ENCODE results near the gene WBP2.

Gene WBP2

DNA sequence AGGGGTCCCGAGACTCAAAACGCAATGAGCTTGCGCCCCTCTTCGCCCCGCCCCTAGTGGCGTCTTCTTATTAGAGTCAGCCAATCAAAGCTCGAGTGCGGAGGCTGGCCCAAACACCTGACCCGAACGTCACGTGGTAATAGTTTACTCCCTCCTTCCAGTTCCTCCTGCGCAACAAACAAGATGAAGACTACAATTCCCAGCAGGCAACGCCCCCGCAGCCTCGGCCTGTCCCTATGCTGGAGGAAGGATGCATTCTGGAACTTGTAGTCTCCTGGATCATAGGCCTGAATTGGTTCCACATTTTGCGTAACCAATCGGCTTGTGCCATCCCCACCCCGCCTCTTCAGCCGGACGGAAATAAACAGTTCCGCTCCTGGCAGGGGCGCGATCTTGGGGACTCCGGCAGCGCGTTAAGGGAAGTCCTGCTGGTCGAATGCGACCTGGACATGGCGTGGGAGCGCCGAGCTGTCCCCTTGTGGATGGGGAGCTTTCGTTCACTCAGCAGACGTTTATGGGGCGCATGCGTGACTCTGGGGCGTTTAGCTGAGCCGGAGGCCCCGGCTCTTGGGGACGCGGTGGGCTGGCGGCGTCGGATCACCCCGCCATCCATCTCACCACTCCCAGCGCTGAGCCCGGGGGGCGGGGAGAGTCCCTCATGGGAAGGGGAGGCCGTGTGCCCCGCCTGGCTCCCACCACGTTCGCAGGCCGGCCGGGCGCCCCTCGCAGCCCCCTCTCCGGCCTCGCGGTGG lies at the start of gene WBP2:
Gene WBP2, minus strand, starts transcription at position 26 of the 752 bp plus-strand sequence. CDS start 38 bp downstream, outside the sequence.
- H3K4me1 ChIP-seq (ENCODE audit: control insufficient read depth, insufficient read depth, low read length), result peaks cover 41% of the 10 kb centered on the region

GRCh38 chr17:75902406-75902805 lies 47.3 kb upstream of the WBP2 start:
- peaks cover 11% of the 10 kb centered on the region for H3K4me1 ChIP-seq (ENCODE audit: control insufficient read depth, insufficient read depth, low read length)
- H3K27ac ChIP-seq (ENCODE audit: low read length), result no peak overlapping the region
- no peaks in the 10 kb centered on the region for H3K9me3 ChIP-seq (ENCODE audit: control insufficient read depth in 2 of 2, low read length in 2 of 2)
- no peak overlapping the region for H3K9ac ChIP-seq (ENCODE audit: low read length in 2 of 2)
- H3K4me3 ChIP-seq (ENCODE audit: low read length in 2 of 2), result no peak overlapping the region
- H3K36me3 ChIP-seq (ENCODE audit: control insufficient read depth in 2 of 2, insufficient read depth in 2 of 2, low read length in 2 of 2), result peaks cover 16 to 29% of the 10 kb centered on the region in 2 donors
- no peaks in the 10 kb centered on the region for H3K27me3 ChIP-seq (ENCODE audit: control insufficient read depth in 1 of 2, insufficient read depth in 2 of 2, low read length in 2 of 2)

More for the DNA sequence above, at the start of gene WBP2:
- Histone ChIP-seq H3K9me3 (ENCODE audit: control insufficient read depth in 2 of 2, low read length in 2 of 2) (no peaks in the 10 kb centered on the region), H3K27ac (ENCODE audit: low read length) (peak within 1 kb of the TSS; percentile 97), H3K9ac (ENCODE audit: low read length in 2 of 2) (peak within 1 kb of the TSS; percentile 94 to 99), H3K4me3 (ENCODE audit: low read length in 2 of 2) (peak within 1 kb of the TSS; percentile 95 to 96), H3K27me3 (ENCODE audit: control insufficient read depth in 1 of 2, insufficient read depth in 2 of 2, low read length in 2 of 2) (no peaks in the 10 kb centered on the region), H3K36me3 (ENCODE audit: control insufficient read depth in 2 of 2, insufficient read depth in 2 of 2, low read length in 2 of 2) (peaks cover 8 to 10% of the 10 kb centered on the region in 2 donors)

DNA sequence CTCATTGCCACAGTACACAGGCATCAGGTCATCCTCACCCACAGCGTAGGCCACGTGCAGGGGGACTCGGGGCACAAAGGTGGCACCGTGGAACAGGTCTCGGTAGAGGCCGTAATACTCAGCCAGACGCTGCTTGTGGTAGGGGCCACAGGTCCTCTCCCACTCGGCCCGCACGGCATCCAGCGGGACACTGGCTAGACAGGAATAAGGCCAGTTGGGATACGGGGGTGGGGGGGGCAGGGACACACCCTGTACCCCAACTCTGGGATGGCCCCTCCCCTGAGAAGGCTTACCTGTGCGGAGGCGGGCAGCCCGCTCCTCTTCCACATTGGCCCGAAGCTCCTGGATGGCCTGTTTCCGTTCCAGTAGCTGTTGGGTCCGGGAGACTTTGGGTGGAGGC lies 46.6 kb upstream of the WBP2 start:
- Histone ChIP-seq H3K27me3 (ENCODE audit: control insufficient read depth in 1 of 2, insufficient read depth in 2 of 2, low read length in 2 of 2) (no peaks in the 10 kb centered on the region), H3K9ac (ENCODE audit: low read length in 2 of 2) (no peak overlapping the region), H3K9me3 (ENCODE audit: control insufficient read depth in 2 of 2, low read length in 2 of 2) (no peaks in the 10 kb centered on the region), H3K36me3 (ENCODE audit: control insufficient read depth in 2 of 2, insufficient read depth in 2 of 2, low read length in 2 of 2) (peaks cover 16 to 29% of the 10 kb centered on the region in 2 donors), H3K4me3 (ENCODE audit: low read length in 2 of 2) (no peak overlapping the region), H3K4me1 (ENCODE audit: control insufficient read depth, insufficient read depth, low read length) (peaks cover 17% of the 10 kb centered on the region), H3K27ac (ENCODE audit: low read length) (no peak overlapping the region)

- Histone ChIP-seq H3K36me3 (ENCODE audit: control insufficient read depth in 2 of 2, insufficient read depth in 2 of 2, low read length in 2 of 2) (peaks cover 16 to 29% of the 10 kb centered on the region in 2 donors), H3K27me3 (ENCODE audit: control insufficient read depth in 1 of 2, insufficient read depth in 2 of 2, low read length in 2 of 2) (no peaks in the 10 kb centered on the region), H3K9ac (ENCODE audit: low read length in 2 of 2) (no peak overlapping the region), H3K9me3 (ENCODE audit: control insufficient read depth in 2 of 2, low read length in 2 of 2) (no peaks in the 10 kb centered on the region), H3K4me3 (ENCODE audit: low read length in 2 of 2) (no peak overlapping the region), H3K4me1 (ENCODE audit: control insufficient read depth, insufficient read depth, low read length) (peaks cover 19% of the 10 kb centered on the region), H3K27ac (ENCODE audit: low read length) (no peak overlapping the region)
Observed at GRCh38 chr17:75900691-75901533, 45.8 kb upstream of the WBP2 start.

DNA sequence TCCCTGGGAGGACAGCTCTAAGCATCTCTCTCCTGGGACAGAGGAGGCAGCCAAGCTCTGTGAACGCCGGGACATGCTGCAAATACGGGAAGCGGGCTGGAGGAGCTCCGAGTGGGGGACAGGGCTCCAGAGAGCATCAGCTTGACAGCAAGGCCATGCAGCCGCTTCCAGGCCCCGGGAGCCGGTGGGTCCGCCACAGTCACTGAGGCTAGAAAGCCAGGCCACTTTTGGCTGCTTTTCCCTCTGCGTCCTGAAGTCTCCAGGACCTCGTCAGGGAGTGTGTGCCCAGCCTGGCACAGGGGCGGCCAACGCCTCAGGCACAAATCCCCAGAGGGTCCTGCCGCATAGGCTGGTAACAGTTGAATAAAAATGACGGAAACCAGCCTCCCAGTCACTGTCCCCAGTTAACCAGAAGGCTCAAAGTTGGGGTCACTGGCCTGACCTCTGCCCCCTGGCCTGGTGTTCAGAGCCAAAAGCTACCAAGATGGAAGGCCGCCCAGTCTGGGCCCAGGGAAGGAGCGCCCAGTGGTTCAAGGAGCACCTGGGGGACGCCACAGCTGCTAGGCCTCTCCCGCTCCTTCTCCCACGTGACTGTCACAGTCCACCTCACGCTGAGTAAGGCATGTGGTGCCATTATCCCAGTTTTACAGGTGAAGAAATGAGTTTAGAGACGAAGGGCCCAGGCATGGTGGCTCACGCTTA lies 44.8 kb upstream of the WBP2 start:
- Histone ChIP-seq H3K36me3 (ENCODE audit: control insufficient read depth in 2 of 2, insufficient read depth in 2 of 2, low read length in 2 of 2) (peaks cover 16 to 29% of the 10 kb centered on the region in 2 donors), H3K27ac (ENCODE audit: low read length) (no peak overlapping the region), H3K4me1 (ENCODE audit: control insufficient read depth, insufficient read depth, low read length) (peaks cover 27% of the 10 kb centered on the region), H3K27me3 (ENCODE audit: control insufficient read depth in 1 of 2, insufficient read depth in 2 of 2, low read length in 2 of 2) (no peaks in the 10 kb centered on the region), H3K4me3 (ENCODE audit: low read length in 2 of 2) (no peak overlapping the region), H3K9me3 (ENCODE audit: control insufficient read depth in 2 of 2, low read length in 2 of 2) (no peaks in the 10 kb centered on the region), H3K9ac (ENCODE audit: low read length in 2 of 2) (no peak overlapping the region)

DNA sequence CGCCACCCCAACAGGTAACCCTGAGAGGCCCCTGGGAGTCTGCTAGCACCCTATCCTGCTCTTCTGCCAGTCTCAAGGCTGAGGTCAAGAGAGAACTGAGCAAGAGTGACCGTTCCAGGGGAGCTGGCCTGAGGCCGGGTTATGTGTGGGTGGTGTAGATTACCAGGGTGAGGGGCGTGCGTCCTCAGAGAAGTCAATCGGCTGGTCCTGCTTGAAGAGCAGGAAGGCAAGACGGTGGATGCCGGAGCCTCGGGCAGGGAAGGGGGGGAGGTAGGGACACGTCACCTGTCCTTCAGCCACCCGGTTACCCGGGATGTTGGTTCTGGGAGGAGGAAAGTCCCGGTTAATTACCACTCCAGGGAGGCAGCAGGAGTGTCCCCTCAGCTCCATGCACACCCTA lies 44.2 kb upstream of the WBP2 start:
- Histone ChIP-seq H3K27me3 (ENCODE audit: control insufficient read depth in 1 of 2, insufficient read depth in 2 of 2, low read length in 2 of 2) (no peaks in the 10 kb centered on the region), H3K27ac (ENCODE audit: low read length) (no peak overlapping the region), H3K9ac (ENCODE audit: low read length in 2 of 2) (no peak overlapping the region), H3K36me3 (ENCODE audit: control insufficient read depth in 2 of 2, insufficient read depth in 2 of 2, low read length in 2 of 2) (peaks cover 16 to 29% of the 10 kb centered on the region in 2 donors), H3K4me1 (ENCODE audit: control insufficient read depth, insufficient read depth, low read length) (peaks cover 32% of the 10 kb centered on the region), H3K4me3 (ENCODE audit: low read length in 2 of 2) (no peak overlapping the region), H3K9me3 (ENCODE audit: control insufficient read depth in 2 of 2, low read length in 2 of 2) (no peaks in the 10 kb centered on the region)

- H3K36me3 ChIP-seq (ENCODE audit: control insufficient read depth in 2 of 2, insufficient read depth in 2 of 2, low read length in 2 of 2), result peaks cover 16 to 29% of the 10 kb centered on the region in 2 donors
- H3K4me3 ChIP-seq (ENCODE audit: low read length in 2 of 2), result no peak overlapping the region
- peaks cover 34% of the 10 kb centered on the region for H3K4me1 ChIP-seq (ENCODE audit: control insufficient read depth, insufficient read depth, low read length)
- no peaks in the 10 kb centered on the region for H3K27me3 ChIP-seq (ENCODE audit: control insufficient read depth in 1 of 2, insufficient read depth in 2 of 2, low read length in 2 of 2)
- no peak overlapping the region for H3K9ac ChIP-seq (ENCODE audit: low read length in 2 of 2)
- no peaks in the 10 kb centered on the region for H3K9me3 ChIP-seq (ENCODE audit: control insufficient read depth in 2 of 2, low read length in 2 of 2)
- H3K27ac ChIP-seq (ENCODE audit: low read length), result no peak overlapping the region
Observed at GRCh38 chr17:75898791-75899190, 43.7 kb upstream of the WBP2 start.

- no peaks in the 10 kb centered on the region for H3K9me3 ChIP-seq (ENCODE audit: control insufficient read depth in 2 of 2, low read length in 2 of 2)
- H3K27ac ChIP-seq (ENCODE audit: low read length), result no peak overlapping the region
- no peak overlapping the region for H3K4me3 ChIP-seq (ENCODE audit: low read length in 2 of 2)
- peaks cover 16 to 29% of the 10 kb centered on the region in 2 donors for H3K36me3 ChIP-seq (ENCODE audit: control insufficient read depth in 2 of 2, insufficient read depth in 2 of 2, low read length in 2 of 2)
- H3K27me3 ChIP-seq (ENCODE audit: control insufficient read depth in 1 of 2, insufficient read depth in 2 of 2, low read length in 2 of 2), result no peaks in the 10 kb centered on the region
- H3K9ac ChIP-seq (ENCODE audit: low read length in 2 of 2), result no peak overlapping the region
- H3K4me1 ChIP-seq (ENCODE audit: control insufficient read depth, insufficient read depth, low read length), result peaks cover 34% of the 10 kb centered on the region
Observed at GRCh38 chr17:75898065-75898464, 42.9 kb upstream of the WBP2 start.

DNA sequence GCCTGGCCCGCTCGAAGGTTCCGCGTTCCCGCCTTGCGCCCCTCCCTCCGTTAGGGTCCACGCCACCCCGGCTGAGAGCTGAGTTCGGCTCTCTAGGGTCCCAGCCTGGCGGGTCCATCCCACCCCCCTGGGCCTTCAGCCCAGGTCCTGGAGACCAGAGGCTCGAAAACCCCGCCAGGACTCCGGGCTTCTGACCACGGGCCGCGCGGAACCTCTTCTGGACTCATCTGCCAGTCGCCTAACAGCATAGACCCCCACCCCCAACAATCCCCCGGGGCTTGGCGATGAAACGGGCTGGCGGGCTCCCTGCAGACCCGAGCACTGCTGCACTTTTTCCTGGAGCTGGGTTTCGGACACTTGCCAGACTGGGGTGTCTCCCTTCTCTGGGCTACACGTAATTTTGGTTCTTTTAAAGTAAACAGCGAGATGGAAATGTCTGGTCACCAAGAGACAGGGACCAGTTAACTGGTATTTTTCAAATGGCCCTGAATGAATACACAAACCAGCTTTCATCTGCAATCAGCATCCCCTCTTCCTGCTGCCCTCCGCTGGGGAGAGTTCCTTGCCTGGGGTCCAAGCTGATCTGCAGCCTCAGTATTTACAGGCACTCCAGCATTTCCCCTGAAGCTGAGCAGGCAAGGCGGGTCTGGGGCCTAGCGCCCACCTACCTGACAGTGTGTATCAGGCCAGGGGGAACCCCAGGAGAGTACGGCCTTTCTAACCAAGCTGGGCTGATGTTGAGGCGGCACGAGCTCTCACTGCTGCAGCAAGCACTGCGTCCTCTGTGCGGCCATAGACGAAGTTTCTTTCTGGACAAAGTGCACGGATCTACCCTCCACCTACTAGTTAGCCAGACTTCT lies 42.3 kb upstream of the WBP2 start:
- no peaks in the 10 kb centered on the region for H3K9me3 ChIP-seq (ENCODE audit: control insufficient read depth in 2 of 2, low read length in 2 of 2)
- peak overlapping the region in 1 of 2 donors; percentile 61 for H3K9ac ChIP-seq (ENCODE audit: low read length in 2 of 2)
- peaks cover 16 to 28% of the 10 kb centered on the region in 2 donors for H3K36me3 ChIP-seq (ENCODE audit: control insufficient read depth in 2 of 2, insufficient read depth in 2 of 2, low read length in 2 of 2)
- peak overlapping the region; percentile 86 for H3K27ac ChIP-seq (ENCODE audit: low read length)
- H3K27me3 ChIP-seq (ENCODE audit: control insufficient read depth in 1 of 2, insufficient read depth in 2 of 2, low read length in 2 of 2), result no peaks in the 10 kb centered on the region
- H3K4me3 ChIP-seq (ENCODE audit: low read length in 2 of 2), result peak overlapping the region; percentile 43 to 86
- peaks cover 38% of the 10 kb centered on the region for H3K4me1 ChIP-seq (ENCODE audit: control insufficient read depth, insufficient read depth, low read length)
